Panc1 (cell line): Measurements from ENCODE around the gene SERPINA4. TPM values are rescaled to one million over a fixed set of nuclear protein-coding genes. Genes with fewer than 3 reads are reported as not detected.

Experiments
- ATAC-seq: fragments of 200-7000 bp; cut with Tn5 transposase; 2 replicates; pipeline ENCODE4 v1.9.1; 2020; ENCODE audit warnings: mild to moderate bottlenecking, moderate library complexity
- BruUV-seq: library from RNA; stranded (reverse); fragments of 400-500 nt; replicated peaks from 2 replicates; lab custom pipeline; 2021; lab: Mats Ljungman, UMichigan
- CTCF ChIA-PET: fragments of 300-600 bp; sonication (Branson Sonifier 250); formaldehyde crosslinking; loops from one replicate; lab custom pipeline; 2022; ENCODE audit warnings: antibody characterized with exemption; lab: Charles Lee
- POLR2A ChIA-PET: fragments of 300-600 bp; sonication (Branson Sonifier 250); formaldehyde crosslinking; loops from one replicate; lab custom pipeline; 2022; ENCODE audit warnings: antibody characterized with exemption; lab: Charles Lee
- DNase-seq: peaks from one replicate; pipeline ENCODE4 v3.0.0-alpha.2; 2010; ENCODE audit warnings: low read depth, low spot score
- H3K27ac ChIP-seq: 2 replicates; pipeline ENCODE4 v1.5.1; 2011; ENCODE audit warnings: mild to moderate bottlenecking, low read length, inconsistent platforms
- H3K27me3 ChIP-seq: fragments of 200-500 bp; sonication (Bioruptor generic); 2 replicates; pipeline ENCODE4 v1.6.0; 2014; ENCODE audit warnings: low read length, inconsistent platforms; ENCODE audit not compliant: control insufficient read depth, insufficient read depth
- H3K36me3 ChIP-seq: fragments of 200-500 bp; sonication (Bioruptor generic); 2 replicates; pipeline ENCODE4 v1.5.1; 2014; ENCODE audit warnings: inconsistent platforms, mild to moderate bottlenecking, low read length, moderate library complexity; ENCODE audit not compliant: control insufficient read depth, insufficient read depth
- H3K4me1 ChIP-seq: 2 replicates; pipeline ENCODE4 v1.5.1; 2011; ENCODE audit warnings: inconsistent platforms, mild to moderate bottlenecking, low read length, moderate library complexity; ENCODE audit not compliant: control insufficient read depth, insufficient read depth
- H3K4me3 ChIP-seq, 2 experiments: 2 replicates each; pipeline ENCODE4 v1.5.1; 2011 to 2012; ENCODE audit warnings: low read depth in 2 of 2, low read length in 2 of 2, mild to moderate bottlenecking in 2 of 2, inconsistent platforms in 1 of 2, moderate library complexity in 1 of 2
- H3K9me3 ChIP-seq: fragments of 200-500 bp; sonication (Bioruptor generic); 2 replicates; pipeline ENCODE4 v1.5.1; 2014; ENCODE audit warnings: low read depth, mild to moderate bottlenecking, inconsistent platforms, low read length, moderate library complexity; ENCODE audit not compliant: control insufficient read depth, insufficient read depth
- CTCF ChIP-seq: fragments of 450-650 bp; IDR thresholded peaks from 2 replicates; pipeline ENCODE4 v1.5.1; 2017; ENCODE audit warnings: mild to moderate bottlenecking
- POLR2AphosphoS5 ChIP-seq: IDR thresholded peaks from 2 replicates; pipeline ENCODE4 v1.6.1; 2012; ENCODE audit warnings: mild to moderate bottlenecking, low read depth, low read length, moderate library complexity
- SIN3A ChIP-seq: IDR thresholded peaks from 2 replicates; pipeline ENCODE4 v1.6.1; 2012; ENCODE audit warnings: low read depth, mild to moderate bottlenecking, low read length, moderate library complexity, borderline replicate concordance; ENCODE audit not compliant: insufficient read depth
- TCF7L2 ChIP-seq: IDR thresholded peaks from 2 replicates; pipeline ENCODE4 v1.6.1; 2011; ENCODE audit warnings: mild to moderate bottlenecking, low read depth, low read length, inconsistent platforms
- in situ Hi-C: cut with HindIII; loops from 2 replicates; pipeline ENCODE4 v1.10.0; 2016; ENCODE audit warnings: low sequenced_read_pairs, low pct_unique_long_range_greater_than_20kb
- intact Hi-C: fragments of 100-400 bp; cut with micrococcal nuclease; formaldehyde crosslinking; loops from one replicate; pipeline ENCODE4 v1.10.0; 2022; ENCODE audit not compliant: unreplicated experiment
- total RNA-seq: library from RNA; stranded (reverse); gene quantifications from one replicate; pipeline ENCODE4 v1.2.1, GENCODE V29; 2021; ENCODE audit not compliant: unreplicated experiment
- TF ChIP-seq, protein P1 (sequence below), 2 experiments: IDR thresholded peaks; 2 replicates each; pipeline ENCODE4 v1.6.1; 2011 to 2012; ENCODE audit warnings: low read depth in 2 of 2, control low read depth in 1 of 2, low read length in 1 of 2, mild to moderate bottlenecking in 1 of 2, moderate library complexity in 1 of 2; ENCODE audit not compliant: insufficient read depth in 1 of 2

The SERPINA4 gene
- total RNA-seq, 1 experiment from 2014 or later, result 0.10 TPM

- intact Hi-C loops, result no loop called here
- in situ Hi-C loops, result no loop called here
- Histone ChIP-seq H3K4me1 (no peaks in the 10 kb centered on the region), H3K27ac (no peak overlapping the region), H3K27me3 (no peaks in the 10 kb centered on the region), H3K36me3 (no peaks in the 10 kb centered on the region), H3K9me3 (peaks cover 9% of the 10 kb centered on the region), H3K4me3 (no peak overlapping the region)
- DNase-seq, result no peak
- no peak for TF ChIP-seq TCF7L2
- TF ChIP-seq, protein P1, sequence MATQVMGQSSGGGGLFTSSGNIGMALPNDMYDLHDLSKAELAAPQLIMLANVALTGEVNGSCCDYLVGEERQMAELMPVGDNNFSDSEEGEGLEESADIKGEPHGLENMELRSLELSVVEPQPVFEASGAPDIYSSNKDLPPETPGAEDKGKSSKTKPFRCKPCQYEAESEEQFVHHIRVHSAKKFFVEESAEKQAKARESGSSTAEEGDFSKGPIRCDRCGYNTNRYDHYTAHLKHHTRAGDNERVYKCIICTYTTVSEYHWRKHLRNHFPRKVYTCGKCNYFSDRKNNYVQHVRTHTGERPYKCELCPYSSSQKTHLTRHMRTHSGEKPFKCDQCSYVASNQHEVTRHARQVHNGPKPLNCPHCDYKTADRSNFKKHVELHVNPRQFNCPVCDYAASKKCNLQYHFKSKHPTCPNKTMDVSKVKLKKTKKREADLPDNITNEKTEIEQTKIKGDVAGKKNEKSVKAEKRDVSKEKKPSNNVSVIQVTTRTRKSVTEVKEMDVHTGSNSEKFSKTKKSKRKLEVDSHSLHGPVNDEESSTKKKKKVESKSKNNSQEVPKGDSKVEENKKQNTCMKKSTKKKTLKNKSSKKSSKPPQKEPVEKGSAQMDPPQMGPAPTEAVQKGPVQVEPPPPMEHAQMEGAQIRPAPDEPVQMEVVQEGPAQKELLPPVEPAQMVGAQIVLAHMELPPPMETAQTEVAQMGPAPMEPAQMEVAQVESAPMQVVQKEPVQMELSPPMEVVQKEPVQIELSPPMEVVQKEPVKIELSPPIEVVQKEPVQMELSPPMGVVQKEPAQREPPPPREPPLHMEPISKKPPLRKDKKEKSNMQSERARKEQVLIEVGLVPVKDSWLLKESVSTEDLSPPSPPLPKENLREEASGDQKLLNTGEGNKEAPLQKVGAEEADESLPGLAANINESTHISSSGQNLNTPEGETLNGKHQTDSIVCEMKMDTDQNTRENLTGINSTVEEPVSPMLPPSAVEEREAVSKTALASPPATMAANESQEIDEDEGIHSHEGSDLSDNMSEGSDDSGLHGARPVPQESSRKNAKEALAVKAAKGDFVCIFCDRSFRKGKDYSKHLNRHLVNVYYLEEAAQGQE (IDR thresholded peaks at IDR 0.05; ENCODE audit: insufficient read depth in 1 of 2, low read depth in 2 of 2, low read length in 1 of 2), result no peak
- no peak for TF ChIP-seq POLR2AphosphoS5
- no peak for TF ChIP-seq CTCF
- TF ChIP-seq SIN3A, result no peak
- ChIA-PET CTCF (no interaction called here), POLR2A (no interaction called here)
- no peak for ATAC-seq
- no TSS peak for BruUV-seq
Observed at GRCh38 chr14:94619297-94619696, 58.1 kb downstream of the SERPINA4 start.

Other genes with a start within 250 kb of the SERPINA4 start
- not detected for gene SERPINA6, start 238.1 kb upstream of the SERPINA4 start, total RNA-seq
- not detected for gene SERPINA2, start 194.7 kb upstream of the SERPINA4 start, total RNA-seq
- 4.9 TPM for gene SERPINA1, start 172.8 kb upstream of the SERPINA4 start, total RNA-seq
- not detected for gene SERPINA11, start 108.6 kb upstream of the SERPINA4 start, total RNA-seq
- gene SERPINA9, start 85.2 kb upstream of the SERPINA4 start, total RNA-seq, result not detected
- not detected for gene SERPINA12, start 52.0 kb upstream of the SERPINA4 start, total RNA-seq
- 0.49 TPM for gene SERPINA5, start 20.0 kb downstream of the SERPINA4 start, total RNA-seq
- 5.7 TPM for gene SERPINA3, start 50.9 kb downstream of the SERPINA4 start, total RNA-seq
- not detected for gene GSC, start 208.7 kb downstream of the SERPINA4 start, total RNA-seq